CD4-positive, alpha-beta T cell treated with Interleukin-10 for 1 hour (primary cell): Measurements from ENCODE around the gene SARS2.

Source experiments
- DNase-seq: peaks from one replicate; pipeline ENCODE4 v3.0.0-alpha.2; 2020

SARS2 gene

GRCh38 chr19:38917516-38917915 is 13.0 kb downstream of the SARS2 start:
- DNase-seq = no peak

- DNase-seq = no peak
Observed at GRCh38 chr19:38915329-38916321, 14.9 kb downstream of the SARS2 start.

DNA sequence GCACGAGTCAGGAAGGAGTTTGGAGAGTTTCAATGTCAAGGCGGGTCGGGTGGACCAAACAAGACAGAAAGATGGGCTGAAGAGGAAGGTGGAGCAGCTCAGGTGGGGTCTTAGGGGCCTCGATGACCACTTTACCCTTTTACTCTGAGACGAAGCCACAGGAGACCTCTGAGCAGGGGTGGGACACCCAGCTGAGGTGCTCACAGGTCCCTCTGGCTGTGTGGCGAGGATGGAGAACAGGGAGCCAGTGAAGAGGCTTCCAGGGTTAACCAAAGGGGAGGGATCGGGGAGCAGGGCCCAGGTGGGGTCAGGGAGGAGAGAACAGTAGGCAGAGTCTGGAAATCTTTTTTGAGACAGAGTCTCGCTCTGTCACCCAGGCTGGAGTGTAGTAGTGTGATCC is 16.6 kb downstream of the SARS2 start:
- no peak for DNase-seq

- no peak for DNase-seq
Observed at GRCh38 chr19:38912600-38913514, 17.7 kb downstream of the SARS2 start.

DNA sequence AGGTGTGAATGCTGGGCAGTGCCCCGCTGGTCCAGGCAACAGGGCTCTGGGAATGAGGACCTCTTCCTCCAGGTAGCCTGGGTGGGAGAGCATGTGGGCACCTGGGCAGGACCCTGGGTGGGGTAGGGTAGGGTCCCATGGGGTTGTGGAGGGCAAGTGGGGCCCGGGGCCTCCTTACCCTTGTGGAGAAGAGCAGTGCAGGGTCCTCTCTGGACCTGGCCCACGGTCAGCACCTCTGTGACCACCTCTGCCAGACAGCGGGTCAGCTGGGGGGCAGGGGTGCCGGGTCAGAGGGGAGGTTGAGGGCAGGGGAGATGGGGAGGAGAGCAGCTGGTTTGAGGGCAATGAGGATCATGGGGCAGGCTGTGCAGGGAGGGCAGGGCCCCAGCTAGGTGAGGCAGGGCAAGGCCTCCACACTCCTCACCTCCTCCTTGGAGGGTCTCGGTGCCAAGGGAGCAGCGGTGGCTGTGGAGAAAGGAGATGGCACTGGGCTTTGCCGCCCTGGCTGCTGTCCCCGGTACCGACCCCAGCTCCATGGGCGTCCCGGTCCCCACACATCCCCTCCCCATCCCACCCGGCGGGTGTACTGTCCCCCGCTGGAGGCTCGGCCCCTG is 19.1 kb downstream of the SARS2 start:
- DNase-seq = no peak

DNA sequence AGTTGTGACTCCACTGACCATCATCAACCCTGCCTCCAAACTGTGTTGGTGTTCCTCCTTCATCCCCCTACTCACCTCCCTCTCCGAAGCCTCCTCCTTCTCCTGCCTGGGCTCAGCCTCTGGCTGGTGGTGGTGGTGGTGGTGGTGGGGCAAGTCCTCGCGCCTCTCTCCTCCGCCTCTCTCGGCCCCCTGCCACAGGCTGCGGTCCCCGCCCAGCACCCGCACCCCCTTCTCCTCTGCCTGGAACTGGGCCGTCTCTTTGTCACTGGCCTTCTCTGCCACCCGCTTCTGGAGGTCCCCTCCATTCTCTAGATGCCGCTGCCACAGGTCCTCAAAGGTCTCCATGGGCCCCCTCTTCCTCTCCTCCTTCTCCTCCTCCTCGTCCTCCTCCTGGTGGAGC is 20.1 kb downstream of the SARS2 start:
- no peak for DNase-seq

DNA sequence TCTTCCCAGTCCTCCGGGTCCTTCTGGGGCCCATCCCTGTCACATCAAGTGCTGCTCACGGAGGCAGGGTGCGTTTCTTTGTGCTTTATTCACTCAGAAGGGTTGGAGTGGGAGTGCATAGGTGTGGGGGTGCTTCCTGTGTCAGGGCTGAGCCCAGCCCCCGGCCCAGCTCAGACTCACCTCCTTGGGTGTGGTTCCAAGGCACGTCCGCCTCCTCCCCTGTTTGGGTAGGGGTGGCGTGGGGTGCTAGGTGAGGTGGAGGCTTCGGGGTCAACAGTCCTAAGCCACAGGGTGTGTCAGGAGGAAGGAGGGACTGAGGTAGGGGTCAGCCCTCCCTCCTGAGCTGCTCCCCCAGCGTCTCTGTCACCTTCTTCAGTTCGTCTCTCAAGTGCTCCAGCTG is 21.7 kb downstream of the SARS2 start:
- DNase-seq = no peak

- no peak for DNase-seq
Observed at GRCh38 chr19:38907670-38908069, 22.9 kb downstream of the SARS2 start.

GRCh38 chr19:38907227-38907626 is 23.3 kb downstream of the SARS2 start:
- DNase-seq = no peak

DNA sequence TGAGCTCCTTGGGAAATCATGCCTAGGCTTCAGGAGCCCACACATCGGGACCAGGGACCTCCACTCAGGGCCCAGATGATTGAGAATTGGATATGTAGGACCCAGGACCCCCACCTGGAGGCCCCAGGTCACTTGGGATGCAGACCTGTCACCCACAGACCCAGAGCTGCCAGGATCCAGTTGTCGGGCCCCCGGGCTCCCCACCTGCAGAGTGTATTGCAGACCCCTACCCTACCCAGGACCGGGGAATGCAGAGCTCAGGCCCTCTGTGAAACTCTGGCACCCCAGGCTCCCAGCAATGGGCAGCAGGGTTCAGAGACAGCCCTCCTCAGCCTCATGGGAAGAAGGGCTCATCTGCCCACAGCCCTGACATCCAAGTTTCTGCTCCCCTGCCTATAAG is 24.9 kb downstream of the SARS2 start:
- no peak for DNase-seq

GRCh38 chr19:38904581-38905539 is 25.7 kb downstream of the SARS2 start:
- no peak for DNase-seq

DNA sequence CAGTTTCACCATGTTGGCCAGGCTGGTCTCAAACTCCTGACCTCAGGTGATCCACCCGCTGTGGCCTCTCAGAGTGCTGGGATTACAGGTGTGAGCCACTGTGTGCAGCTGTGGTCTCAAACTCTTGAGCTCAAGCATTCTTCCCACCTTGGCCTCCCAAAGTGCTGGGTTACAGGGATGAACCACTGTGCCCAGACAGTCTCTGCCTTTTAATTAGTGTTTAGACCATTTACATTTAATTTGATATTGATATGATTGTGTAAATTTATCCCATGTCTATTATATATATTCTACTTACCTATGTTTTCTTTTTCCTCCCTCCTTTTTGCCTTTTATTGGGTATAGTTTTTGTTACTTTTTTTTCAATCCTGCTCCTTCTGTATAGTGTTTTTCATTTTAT is 28.9 kb downstream of the SARS2 start:
- no peak for DNase-seq

GRCh38 chr19:38900743-38901190 is 29.8 kb downstream of the SARS2 start:
- no peak for DNase-seq

GRCh38 chr19:38900202-38900629 is 30.3 kb downstream of the SARS2 start:
- DNase-seq = no peak

DNA sequence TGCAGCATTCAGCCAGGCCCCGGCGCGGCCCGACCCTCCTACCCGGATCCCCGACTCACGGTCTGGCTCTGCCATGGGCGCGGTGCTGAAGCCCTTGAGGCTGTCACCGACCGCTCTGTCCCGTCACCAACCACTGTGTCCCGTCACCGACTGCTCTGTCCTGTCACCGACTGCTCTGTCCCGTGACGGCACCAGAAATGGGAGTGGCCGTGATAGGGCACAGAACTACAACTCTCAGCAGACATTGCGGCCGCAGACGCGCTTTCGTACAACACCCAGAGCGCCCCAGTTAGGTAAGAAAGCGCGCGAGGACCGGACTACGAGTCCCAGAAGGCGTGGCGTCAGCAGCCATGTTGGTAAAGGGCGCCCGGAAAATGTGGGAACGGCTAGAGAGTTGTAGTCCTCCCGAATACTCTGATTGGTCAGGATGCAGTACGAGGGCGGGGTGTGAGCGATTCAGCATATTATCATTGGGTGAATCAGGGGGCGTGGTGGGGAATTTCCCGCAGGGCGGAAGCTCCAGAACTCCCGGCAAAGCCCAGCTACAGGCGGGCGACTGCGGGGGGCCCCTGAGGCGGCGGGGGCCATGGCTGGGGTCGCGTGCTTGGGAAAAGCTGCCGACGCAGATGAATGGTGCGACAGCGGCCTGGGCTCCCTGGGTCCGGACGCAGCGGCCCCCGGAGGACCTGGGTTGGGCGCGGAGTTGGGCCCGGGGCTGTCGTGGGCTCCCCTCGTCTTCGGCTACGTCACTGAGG is 30.9 kb downstream of the SARS2 start, which contains the start of the genes NFKBIB and SIRT2:
NFKBIB (plus strand) TSS at position 523 of the 755 bp plus-strand sequence; CDS start at position 587, 64 bp downstream.
SIRT2 (minus strand) TSS at position 172 of the 755 bp plus-strand sequence; CDS start at position 75, 97 bp downstream.
- DNase-seq = peak; percentile 100

- no peak for DNase-seq
Observed at GRCh38 chr19:38898788-38899446, 31.6 kb downstream of the SARS2 start.

GRCh38 chr19:38894968-38895367 is 35.6 kb downstream of the SARS2 start:
- no peak for DNase-seq

DNA sequence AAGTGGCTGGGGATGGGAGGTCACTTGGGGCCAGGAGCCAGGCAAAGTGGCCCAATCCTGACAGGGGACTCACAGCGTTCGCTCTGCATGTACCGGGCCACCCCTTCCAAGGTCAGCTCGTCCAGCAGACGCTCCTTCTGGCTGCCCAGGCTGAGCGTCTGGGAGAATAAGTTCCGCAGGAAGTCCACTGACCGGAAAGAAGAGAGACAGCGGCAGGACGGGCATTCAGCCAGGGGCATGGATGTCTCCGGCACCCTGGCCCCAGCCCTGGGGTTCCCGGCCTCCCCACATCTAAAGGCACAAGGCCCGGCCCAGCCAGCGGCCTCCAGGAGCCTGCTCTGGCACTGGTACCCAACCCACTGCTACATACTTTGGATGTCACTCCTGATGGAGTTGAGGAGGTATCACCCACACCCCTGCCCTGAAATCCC is 37.2 kb downstream of the SARS2 start:
- DNase-seq = no peak

DNA sequence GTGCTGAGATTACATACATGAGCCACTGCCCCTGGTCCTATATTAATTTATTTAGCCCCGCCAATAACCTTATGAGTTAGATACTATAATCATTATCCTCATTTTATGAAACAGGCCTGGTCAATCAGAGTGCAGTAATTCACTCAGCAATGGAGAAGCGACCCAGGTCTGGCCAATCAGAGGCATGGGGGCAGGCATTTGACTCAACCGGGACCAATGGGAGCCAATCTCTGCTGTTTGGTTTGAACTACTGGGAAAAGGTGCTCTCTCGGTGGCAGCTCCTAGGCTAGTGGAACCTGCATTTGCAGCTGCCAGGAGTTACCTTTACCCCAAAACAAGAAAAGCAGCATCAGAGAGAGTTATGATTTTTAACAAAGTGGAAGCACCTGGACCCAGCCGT is 37.7 kb downstream of the SARS2 start:
- DNase-seq = no peak

DNA sequence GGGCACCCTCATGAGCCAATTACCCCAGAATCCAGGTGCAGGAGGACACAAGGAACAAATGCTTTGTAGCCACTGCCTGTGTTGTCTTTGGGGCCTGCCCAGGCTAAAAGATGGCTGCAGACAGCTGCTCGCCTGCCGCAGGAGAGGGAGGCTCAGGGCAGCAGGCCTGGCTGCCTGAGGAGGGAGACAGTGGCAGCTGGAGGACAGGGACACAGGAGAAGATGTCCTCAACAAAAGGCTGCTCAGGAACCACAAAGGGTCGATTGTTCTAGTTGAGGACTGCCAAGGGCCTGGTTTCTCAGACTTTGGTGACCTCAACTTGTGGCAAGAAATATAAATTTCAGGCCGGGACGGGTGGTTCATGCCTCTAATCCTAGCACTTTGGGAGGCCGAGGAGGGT is 38.8 kb downstream of the SARS2 start:
- no peak for DNase-seq
